ENCODE measurements around the gene ADRM1.

DNA sequence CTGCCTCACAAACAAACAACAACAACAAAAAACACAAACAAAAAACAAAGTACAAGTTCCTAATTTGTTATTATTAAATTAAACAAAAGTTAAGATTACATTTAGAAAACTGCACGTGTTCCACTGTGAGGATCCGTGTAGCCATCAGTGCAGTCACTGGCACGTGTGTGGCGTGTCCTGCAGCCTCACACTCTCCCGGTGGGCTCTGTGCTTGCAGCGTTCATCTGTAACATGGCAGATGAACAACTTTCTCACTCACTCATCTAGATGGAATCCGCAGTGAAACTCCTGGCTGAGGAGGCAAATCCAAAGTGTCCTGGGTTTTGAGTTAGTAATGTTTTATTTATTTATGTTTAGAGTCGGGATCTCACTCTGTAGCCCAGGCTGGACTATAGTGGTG, 12.9 kb upstream of the ADRM1 start:
- TF ChIP-seq SPI1 (IDR thresholded peaks at IDR 0.05; ENCODE audit: borderline replicate concordance, insufficient read depth, low read depth, low read length), result no peak
- no peak for TF ChIP-seq RFX5 (IDR thresholded peaks at IDR 0.05; ENCODE audit: low read depth, low read length)
- TF ChIP-seq, protein P1, sequence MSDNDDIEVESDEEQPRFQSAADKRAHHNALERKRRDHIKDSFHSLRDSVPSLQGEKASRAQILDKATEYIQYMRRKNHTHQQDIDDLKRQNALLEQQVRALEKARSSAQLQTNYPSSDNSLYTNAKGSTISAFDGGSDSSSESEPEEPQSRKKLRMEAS (IDR thresholded peaks at IDR 0.05; ENCODE audit: low read depth, low read length), result no peak
- TF ChIP-seq, protein P2, sequence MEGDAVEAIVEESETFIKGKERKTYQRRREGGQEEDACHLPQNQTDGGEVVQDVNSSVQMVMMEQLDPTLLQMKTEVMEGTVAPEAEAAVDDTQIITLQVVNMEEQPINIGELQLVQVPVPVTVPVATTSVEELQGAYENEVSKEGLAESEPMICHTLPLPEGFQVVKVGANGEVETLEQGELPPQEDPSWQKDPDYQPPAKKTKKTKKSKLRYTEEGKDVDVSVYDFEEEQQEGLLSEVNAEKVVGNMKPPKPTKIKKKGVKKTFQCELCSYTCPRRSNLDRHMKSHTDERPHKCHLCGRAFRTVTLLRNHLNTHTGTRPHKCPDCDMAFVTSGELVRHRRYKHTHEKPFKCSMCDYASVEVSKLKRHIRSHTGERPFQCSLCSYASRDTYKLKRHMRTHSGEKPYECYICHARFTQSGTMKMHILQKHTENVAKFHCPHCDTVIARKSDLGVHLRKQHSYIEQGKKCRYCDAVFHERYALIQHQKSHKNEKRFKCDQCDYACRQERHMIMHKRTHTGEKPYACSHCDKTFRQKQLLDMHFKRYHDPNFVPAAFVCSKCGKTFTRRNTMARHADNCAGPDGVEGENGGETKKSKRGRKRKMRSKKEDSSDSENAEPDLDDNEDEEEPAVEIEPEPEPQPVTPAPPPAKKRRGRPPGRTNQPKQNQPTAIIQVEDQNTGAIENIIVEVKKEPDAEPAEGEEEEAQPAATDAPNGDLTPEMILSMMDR (IDR thresholded peaks at IDR 0.05 in 2 of 3, conservative IDR thresholded peaks at IDR 0.05 in 1 of 3; ENCODE audit: control insufficient read depth in 2 of 3, extremely low read depth in 1 of 3, insufficient read depth in 1 of 3, low read depth in 3 of 3, low read length in 3 of 3), result no peak
- TF ChIP-seq, protein P3, sequence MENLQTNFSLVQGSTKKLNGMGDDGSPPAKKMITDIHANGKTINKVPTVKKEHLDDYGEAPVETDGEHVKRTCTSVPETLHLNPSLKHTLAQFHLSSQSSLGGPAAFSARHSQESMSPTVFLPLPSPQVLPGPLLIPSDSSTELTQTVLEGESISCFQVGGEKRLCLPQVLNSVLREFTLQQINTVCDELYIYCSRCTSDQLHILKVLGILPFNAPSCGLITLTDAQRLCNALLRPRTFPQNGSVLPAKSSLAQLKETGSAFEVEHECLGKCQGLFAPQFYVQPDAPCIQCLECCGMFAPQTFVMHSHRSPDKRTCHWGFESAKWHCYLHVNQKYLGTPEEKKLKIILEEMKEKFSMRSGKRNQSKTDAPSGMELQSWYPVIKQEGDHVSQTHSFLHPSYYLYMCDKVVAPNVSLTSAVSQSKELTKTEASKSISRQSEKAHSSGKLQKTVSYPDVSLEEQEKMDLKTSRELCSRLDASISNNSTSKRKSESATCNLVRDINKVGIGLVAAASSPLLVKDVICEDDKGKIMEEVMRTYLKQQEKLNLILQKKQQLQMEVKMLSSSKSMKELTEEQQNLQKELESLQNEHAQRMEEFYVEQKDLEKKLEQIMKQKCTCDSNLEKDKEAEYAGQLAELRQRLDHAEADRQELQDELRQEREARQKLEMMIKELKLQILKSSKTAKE (IDR thresholded peaks at IDR 0.05; ENCODE audit: low read depth, poor library complexity, severe bottlenecking), result no peak
- TF ChIP-seq EZH2 (IDR thresholded peaks at IDR 0.05; ENCODE audit: borderline replicate concordance, control insufficient read depth, low read depth, low read length), result no peak
- no peak for TF ChIP-seq RAD51 (IDR thresholded peaks at IDR 0.05)
- TF ChIP-seq, protein P4, sequence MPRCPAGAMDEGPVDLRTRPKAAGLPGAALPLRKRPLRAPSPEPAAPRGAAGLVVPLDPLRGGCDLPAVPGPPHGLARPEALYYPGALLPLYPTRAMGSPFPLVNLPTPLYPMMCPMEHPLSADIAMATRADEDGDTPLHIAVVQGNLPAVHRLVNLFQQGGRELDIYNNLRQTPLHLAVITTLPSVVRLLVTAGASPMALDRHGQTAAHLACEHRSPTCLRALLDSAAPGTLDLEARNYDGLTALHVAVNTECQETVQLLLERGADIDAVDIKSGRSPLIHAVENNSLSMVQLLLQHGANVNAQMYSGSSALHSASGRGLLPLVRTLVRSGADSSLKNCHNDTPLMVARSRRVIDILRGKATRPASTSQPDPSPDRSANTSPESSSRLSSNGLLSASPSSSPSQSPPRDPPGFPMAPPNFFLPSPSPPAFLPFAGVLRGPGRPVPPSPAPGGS (IDR thresholded peaks at IDR 0.05; ENCODE audit: borderline replicate concordance, insufficient read depth, low read depth, low read length, poor library complexity, severe bottlenecking), result no peak
- no peak for TF ChIP-seq SUZ12 (IDR thresholded peaks at IDR 0.05; ENCODE audit: unreplicated experiment)
